H1 (cell line): Measurements from ENCODE around the gene CDKN2B-AS1. TPM values are rescaled to one million over a fixed set of nuclear protein-coding genes. Genes with fewer than 3 reads are reported as not detected.

ENCODE experiments used
- CBX8 ChIP-seq: fragments of 300-800, 300-1000 bp; sonication (generic); IDR thresholded peaks from 2 replicates; pipeline ENCODE4 v1.7.1; 2016; ENCODE audit warnings: low read depth, low read length, borderline replicate concordance
- CHD1 ChIP-seq: IDR thresholded peaks from 2 replicates; pipeline ENCODE4 v1.6.1; 2012; ENCODE audit warnings: low read depth, low read length, improper control_type of control experiment
- EZH2 ChIP-seq: fragments of 200-600 bp; sonication (generic); IDR thresholded peaks from 2 replicates; pipeline ENCODE4 v1.7.1; 2012; ENCODE audit warnings: low read depth, mild to moderate bottlenecking, moderate library complexity, low read length, inconsistent platforms; ENCODE audit not compliant: severe bottlenecking
- GTF2F1 ChIP-seq: IDR thresholded peaks from 2 replicates; pipeline ENCODE4 v1.6.1; 2012; ENCODE audit warnings: low read depth, low read length, improper control_type of control experiment, borderline replicate concordance
- HDAC6 ChIP-seq: IDR thresholded peaks from one replicate; pipeline ENCODE4 v1.7.1; 2012; ENCODE audit warnings: low read depth, mild to moderate bottlenecking, inconsistent platforms, low read length, moderate library complexity
- KDM1A ChIP-seq: fragments of 200-600, 300-600 bp; sonication (generic); IDR thresholded peaks from 2 replicates; pipeline ENCODE4 v1.7.1; 2016; ENCODE audit warnings: mild to moderate bottlenecking, low read length, borderline replicate concordance
- NANOG ChIP-seq: IDR thresholded peaks from 2 replicates; pipeline ENCODE4 v1.6.1; 2011; ENCODE audit warnings: low read length, low read depth, mild to moderate bottlenecking, inconsistent platforms; ENCODE audit not compliant: insufficient read depth, poor library complexity, severe bottlenecking
- PHF8 ChIP-seq: fragments of 200-600 bp; sonication (generic); conservative IDR thresholded peaks from 2 replicates; pipeline ENCODE4 v1.7.1; 2012; ENCODE audit warnings: low read depth, mild to moderate bottlenecking, inconsistent platforms, low read length, moderate library complexity
- SUZ12 ChIP-seq: fragments of 200-600 bp; sonication (generic); IDR thresholded peaks from 2 replicates; pipeline ENCODE4 v1.6.1; 2012; ENCODE audit warnings: mild to moderate bottlenecking, inconsistent platforms, low read length, moderate library complexity, mixed read lengths
- YY1 ChIP-seq: IDR thresholded peaks from 2 replicates; pipeline ENCODE4 v1.6.1; 2011; ENCODE audit warnings: low read depth, mild to moderate bottlenecking, low read length
- polyA plus RNA-seq, 7 experiments: library from polyadenylated mRNA; depleted of rRNA in 3 of 7; stranded (reverse) in 5 of 7; unstranded in 2 of 7; fragments of >200 nt in 5 of 7; fragments of 200-250 nt in 2 of 7; gene quantifications; 1 replicate in 5 of 7; 2 replicates in 1 of 7; 4 replicates in 1 of 7; pipeline versions ENCODE4 v1.2.1 to v1.2.3, GENCODE V29; 2011 to 2013; ENCODE audit warnings: missing spikeins in 2 of 7, mixed read lengths in 2 of 7
- total RNA-seq: library from RNA; stranded (reverse); fragmentation: NEBNext Ultra II Directional; extraction: Animal tissue kit (Norgen Biotek cat#: 25700); gene quantifications from 2 replicates; pipeline ENCODE4 v1.2.1, GENCODE V29; 2021
- TF ChIP-seq, protein P1 (sequence below): fragments of 300-600 bp; sonication (generic); IDR thresholded peaks from 2 replicates; pipeline ENCODE4 v1.7.1; 2012; ENCODE audit warnings: low read length, moderate library complexity, mild to moderate bottlenecking, inconsistent platforms; ENCODE audit not compliant: insufficient replicate concordance
- TF ChIP-seq, protein P2 (sequence below): IDR thresholded peaks from 2 replicates; pipeline ENCODE4 v1.6.1; 2012; ENCODE audit warnings: inconsistent platforms

Gene CDKN2B-AS1
- total and polyA plus RNA-seq, 2 of the 8 experiments (the other 6 are each of a cell fraction or from before 2014, with no cell fraction given), result not detected

DNA sequence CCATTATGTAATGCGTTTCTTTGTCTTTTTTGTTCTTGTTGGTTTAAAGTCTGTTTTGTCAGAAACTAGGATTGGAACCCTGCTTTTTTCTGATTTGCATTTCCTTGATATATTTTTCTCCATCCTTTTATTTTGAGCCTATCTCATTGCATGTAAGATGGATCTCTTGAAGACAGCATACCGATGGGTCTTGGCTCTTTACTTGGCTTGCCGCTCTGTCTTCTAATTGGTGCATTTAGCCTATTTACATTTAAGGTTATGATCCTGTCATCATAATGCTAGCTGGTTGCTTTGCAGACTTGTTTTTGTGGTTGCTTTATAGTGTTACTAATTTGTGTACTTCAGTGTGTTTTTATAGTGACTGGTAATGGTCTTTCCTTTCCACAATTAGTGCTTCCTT, 27.8 kb downstream of the CDKN2B-AS1 start (continued):
- TF ChIP-seq, protein P1, sequence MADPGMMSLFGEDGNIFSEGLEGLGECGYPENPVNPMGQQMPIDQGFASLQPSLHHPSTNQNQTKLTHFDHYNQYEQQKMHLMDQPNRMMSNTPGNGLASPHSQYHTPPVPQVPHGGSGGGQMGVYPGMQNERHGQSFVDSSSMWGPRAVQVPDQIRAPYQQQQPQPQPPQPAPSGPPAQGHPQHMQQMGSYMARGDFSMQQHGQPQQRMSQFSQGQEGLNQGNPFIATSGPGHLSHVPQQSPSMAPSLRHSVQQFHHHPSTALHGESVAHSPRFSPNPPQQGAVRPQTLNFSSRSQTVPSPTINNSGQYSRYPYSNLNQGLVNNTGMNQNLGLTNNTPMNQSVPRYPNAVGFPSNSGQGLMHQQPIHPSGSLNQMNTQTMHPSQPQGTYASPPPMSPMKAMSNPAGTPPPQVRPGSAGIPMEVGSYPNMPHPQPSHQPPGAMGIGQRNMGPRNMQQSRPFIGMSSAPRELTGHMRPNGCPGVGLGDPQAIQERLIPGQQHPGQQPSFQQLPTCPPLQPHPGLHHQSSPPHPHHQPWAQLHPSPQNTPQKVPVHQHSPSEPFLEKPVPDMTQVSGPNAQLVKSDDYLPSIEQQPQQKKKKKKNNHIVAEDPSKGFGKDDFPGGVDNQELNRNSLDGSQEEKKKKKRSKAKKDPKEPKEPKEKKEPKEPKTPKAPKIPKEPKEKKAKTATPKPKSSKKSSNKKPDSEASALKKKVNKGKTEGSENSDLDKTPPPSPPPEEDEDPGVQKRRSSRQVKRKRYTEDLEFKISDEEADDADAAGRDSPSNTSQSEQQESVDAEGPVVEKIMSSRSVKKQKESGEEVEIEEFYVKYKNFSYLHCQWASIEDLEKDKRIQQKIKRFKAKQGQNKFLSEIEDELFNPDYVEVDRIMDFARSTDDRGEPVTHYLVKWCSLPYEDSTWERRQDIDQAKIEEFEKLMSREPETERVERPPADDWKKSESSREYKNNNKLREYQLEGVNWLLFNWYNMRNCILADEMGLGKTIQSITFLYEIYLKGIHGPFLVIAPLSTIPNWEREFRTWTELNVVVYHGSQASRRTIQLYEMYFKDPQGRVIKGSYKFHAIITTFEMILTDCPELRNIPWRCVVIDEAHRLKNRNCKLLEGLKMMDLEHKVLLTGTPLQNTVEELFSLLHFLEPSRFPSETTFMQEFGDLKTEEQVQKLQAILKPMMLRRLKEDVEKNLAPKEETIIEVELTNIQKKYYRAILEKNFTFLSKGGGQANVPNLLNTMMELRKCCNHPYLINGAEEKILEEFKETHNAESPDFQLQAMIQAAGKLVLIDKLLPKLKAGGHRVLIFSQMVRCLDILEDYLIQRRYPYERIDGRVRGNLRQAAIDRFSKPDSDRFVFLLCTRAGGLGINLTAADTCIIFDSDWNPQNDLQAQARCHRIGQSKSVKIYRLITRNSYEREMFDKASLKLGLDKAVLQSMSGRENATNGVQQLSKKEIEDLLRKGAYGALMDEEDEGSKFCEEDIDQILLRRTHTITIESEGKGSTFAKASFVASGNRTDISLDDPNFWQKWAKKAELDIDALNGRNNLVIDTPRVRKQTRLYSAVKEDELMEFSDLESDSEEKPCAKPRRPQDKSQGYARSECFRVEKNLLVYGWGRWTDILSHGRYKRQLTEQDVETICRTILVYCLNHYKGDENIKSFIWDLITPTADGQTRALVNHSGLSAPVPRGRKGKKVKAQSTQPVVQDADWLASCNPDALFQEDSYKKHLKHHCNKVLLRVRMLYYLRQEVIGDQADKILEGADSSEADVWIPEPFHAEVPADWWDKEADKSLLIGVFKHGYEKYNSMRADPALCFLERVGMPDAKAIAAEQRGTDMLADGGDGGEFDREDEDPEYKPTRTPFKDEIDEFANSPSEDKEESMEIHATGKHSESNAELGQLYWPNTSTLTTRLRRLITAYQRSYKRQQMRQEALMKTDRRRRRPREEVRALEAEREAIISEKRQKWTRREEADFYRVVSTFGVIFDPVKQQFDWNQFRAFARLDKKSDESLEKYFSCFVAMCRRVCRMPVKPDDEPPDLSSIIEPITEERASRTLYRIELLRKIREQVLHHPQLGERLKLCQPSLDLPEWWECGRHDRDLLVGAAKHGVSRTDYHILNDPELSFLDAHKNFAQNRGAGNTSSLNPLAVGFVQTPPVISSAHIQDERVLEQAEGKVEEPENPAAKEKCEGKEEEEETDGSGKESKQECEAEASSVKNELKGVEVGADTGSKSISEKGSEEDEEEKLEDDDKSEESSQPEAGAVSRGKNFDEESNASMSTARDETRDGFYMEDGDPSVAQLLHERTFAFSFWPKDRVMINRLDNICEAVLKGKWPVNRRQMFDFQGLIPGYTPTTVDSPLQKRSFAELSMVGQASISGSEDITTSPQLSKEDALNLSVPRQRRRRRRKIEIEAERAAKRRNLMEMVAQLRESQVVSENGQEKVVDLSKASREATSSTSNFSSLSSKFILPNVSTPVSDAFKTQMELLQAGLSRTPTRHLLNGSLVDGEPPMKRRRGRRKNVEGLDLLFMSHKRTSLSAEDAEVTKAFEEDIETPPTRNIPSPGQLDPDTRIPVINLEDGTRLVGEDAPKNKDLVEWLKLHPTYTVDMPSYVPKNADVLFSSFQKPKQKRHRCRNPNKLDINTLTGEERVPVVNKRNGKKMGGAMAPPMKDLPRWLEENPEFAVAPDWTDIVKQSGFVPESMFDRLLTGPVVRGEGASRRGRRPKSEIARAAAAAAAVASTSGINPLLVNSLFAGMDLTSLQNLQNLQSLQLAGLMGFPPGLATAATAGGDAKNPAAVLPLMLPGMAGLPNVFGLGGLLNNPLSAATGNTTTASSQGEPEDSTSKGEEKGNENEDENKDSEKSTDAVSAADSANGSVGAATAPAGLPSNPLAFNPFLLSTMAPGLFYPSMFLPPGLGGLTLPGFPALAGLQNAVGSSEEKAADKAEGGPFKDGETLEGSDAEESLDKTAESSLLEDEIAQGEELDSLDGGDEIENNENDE, result no peak
- no peak for TF ChIP-seq KDM1A
- TF ChIP-seq CHD1, result no peak
- no peak for TF ChIP-seq EZH2
- no peak for TF ChIP-seq SUZ12
- no peak for TF ChIP-seq NANOG
- no peak for TF ChIP-seq YY1
- TF ChIP-seq CBX8, result no peak
- TF ChIP-seq, protein P2, sequence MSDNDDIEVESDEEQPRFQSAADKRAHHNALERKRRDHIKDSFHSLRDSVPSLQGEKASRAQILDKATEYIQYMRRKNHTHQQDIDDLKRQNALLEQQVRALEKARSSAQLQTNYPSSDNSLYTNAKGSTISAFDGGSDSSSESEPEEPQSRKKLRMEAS, result no peak
- no peak for TF ChIP-seq HDAC6
- no peak for TF ChIP-seq GTF2F1
- no peak for TF ChIP-seq PHF8
- TF ChIP-seq, all 59 proteins: peak for 0
